HuH-7.5 (cell line): ENCODE measurements around the gene PVR.
A peak's percentile ranks its signal among the peaks of the same experiment; 100 is the strongest.
"Not testable (repeated sequence)": the region's sequence is repeated elsewhere in the genome, so short reads cannot be mapped to it uniquely, and the experiment has no call there.

Experiments
- DNase-seq: peaks from one replicate; pipeline ENCODE4 v3.0.0; 2011; ENCODE audit warnings: low spot score

PVR gene

GRCh38 chr19:44618640-44619357 lies 24.9 kb upstream of the PVR start:
- no peak for DNase-seq

DNA sequence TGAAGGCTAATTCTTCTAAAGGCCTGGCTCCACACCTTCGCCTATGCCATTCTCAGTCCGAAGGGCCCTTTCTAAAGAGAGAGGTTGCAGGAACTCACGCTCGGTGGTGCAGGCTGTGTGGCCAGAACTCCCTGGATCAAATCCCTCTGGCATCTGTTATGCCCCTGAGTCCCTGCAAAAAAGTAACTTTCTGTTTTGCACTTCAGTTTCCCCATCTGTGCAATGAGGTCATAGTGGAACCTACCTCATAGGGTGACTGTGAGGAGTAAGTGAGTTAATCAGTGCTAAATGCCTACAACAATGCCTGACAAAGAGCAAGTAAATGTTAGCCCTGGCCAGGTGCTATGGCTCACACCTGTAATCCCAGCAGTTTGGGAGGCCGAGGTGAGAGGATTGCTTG lies 23.0 kb upstream of the PVR start:
- DNase-seq, result no peak

GRCh38 chr19:44621367-44621766 lies 22.3 kb upstream of the PVR start:
- DNase-seq, result no peak

- no peak for DNase-seq
These were observed 20.6 kb upstream of the PVR start for GRCh38 chr19:44623080-44623479.

- no peak for DNase-seq
These were observed 20.1 kb upstream of the PVR start for GRCh38 chr19:44623626-44624025.

- no peak for DNase-seq
These were observed 18.8 kb upstream of the PVR start for GRCh38 chr19:44624840-44625354.

- not testable (repeated sequence) for DNase-seq
These were observed 18.1 kb upstream of the PVR start for GRCh38 chr19:44625637-44626036.

- no peak for DNase-seq
These were observed 17.6 kb upstream of the PVR start for GRCh38 chr19:44626048-44626624.

DNA sequence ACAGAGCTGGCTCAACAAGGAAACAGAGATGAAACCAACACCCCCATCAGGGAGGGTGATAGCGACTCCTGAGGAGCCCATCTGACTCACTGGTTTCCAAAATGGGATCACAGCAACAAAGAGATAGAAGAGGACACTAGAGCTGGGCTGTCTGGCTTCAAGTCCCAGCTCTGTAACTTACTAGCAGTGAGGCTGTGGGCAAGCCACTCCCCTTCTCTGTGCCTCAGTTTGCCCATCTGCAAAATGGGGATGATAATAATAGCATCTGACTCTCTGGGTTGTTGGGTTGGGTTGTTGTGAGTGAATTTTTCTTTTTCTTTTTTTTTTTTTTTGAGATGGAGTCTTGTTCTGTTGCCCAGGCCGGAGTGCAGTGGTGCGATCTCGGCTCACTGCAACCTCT lies 16.1 kb upstream of the PVR start:
- no peak for DNase-seq

DNA sequence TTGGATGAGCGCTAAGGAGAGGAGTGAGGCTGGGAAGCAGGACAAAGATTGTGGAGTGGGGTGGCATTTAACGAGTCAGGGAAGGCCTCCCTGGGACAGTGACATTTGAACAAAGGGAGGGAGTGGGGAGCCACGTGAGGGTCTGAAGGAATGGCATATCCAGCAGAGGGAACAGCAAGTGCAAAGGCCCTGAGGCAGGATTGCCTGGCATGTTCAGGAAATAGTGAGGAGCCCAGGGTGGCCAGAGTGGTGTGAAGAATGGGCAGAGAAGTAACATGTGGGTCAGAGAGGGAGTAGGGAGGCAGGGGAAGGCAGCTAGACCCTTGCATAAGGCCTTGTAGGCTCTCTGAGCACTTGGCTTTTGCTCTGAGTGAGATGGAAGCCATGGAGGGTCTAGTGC lies 14.9 kb upstream of the PVR start:
- DNase-seq, result no peak

DNA sequence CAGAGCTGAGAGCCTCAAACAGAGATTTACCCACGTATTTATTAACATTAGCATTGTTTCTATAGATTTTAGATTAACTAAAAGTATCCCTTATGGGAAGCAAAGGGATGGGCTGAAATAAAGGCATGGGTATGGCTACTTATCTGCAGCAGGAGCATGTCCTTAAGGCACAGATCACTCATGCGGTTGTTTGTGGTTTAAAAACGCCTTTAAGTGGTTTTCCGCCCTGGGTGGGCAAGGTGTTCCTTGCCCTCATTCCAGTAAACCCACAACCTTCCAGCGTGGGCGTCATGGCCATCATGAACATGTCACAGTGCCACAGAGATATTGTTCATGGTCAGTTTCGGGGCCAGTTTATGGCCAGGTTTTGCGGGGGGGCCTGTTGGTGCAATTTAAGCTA lies 12.1 kb upstream of the PVR start:
- DNase-seq, result not testable (repeated sequence)

GRCh38 chr19:44634058-44634457 lies 9.7 kb upstream of the PVR start:
- not testable (repeated sequence) for DNase-seq

GRCh38 chr19:44634785-44635184 lies 8.9 kb upstream of the PVR start:
- no peak for DNase-seq

DNA sequence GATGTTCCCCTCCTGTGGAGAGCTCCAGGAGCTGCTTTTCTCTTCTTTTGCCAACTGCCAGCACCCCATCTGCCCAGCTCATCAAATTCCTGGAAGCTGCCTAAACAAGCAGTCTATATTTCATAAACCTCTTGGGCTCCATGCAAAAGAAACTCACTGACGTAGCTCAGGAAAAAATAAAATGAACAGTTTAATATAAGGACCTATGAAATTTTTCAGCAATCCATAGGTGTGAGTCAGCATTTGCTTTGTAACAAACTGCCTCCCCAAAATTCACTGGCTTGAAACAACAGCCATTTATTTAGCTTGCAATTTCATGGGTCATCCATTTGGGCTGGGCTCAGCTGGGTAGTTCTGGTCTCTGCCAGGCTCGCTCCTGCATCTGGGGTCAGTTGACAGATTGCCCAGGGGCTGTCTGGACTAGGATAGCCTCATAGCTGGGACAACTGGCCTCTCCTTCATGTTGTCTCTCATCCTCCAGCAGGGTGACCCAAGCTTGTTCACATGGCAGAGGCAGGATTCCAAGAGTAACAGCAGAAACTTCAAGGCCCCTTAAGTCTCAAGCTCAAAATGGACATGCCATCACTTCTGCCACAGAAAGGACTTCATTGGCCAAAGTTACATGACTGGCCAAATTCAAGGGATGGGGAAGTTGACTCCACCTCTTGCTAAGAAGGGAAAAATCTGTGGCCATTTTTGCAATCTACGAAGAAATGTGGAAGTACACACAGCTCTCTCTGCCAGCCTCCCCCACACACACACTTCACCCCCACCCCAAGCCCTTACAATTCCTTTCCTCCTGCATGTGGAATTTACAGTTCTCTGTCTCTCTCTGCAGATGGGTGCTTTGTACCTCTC lies 7.9 kb upstream of the PVR start:
- no peak for DNase-seq

GRCh38 chr19:44636439-44637389 lies 7.0 kb upstream of the PVR start:
- DNase-seq, result peak; percentile 33

GRCh38 chr19:44637390-44637764 lies 6.3 kb upstream of the PVR start:
- DNase-seq, result no peak

DNA sequence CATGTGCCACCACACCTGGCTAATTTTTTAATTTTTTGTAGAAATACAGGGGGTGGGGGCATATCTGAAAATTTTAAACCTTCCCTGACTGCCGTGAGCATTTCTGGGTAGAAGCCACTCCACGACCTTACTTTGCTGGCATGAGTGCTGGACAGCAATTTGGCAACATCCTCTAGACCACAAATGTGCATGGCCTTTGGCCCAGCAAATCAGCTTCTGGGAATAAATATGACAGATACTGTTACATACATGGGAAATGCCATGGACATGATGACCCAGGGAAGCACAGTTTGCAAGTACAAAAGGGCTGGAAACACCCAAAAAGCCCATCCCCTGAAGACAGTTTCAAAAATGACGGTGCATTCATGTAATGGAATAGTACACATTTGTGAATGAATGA lies 3.2 kb upstream of the PVR start:
- no peak for DNase-seq

DNA sequence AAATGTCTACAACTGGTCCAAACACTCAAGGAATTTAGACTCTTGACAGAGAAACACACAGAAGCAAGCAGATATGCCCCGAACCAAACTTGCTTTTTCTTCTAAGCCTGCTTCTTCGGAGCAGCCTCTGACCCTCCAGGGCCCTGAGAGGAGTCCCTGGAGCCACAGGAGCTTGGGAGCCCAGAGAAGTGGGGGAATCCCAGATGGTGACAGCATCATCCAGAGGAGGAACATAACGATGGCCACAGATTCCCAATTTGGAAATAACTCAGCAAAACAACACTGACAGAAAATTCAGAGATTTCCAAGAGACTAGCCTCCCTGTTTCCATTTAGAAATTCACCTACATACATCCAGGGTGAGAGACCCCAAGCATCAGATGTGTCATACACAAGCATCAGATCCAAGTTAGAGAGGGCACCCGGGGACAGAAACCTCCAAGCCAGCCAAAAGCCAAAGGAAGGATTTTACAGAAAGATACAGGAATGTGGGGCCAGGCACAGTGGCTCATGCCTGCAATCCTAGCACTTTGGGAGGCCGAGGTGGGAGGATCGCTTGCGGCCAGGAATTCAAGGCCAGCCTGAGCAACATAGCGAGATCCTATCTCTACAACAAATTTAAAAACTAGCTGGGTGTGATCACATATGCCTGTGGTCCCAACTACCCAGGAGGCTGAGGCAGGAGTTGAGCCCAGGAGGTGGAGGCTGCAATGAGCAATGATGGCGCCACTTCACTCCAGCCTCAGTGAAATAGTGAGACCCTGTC lies 2.0 kb upstream of the PVR start:
- DNase-seq, result no peak

- DNase-seq, result no peak
These were observed 1.3 kb upstream of the PVR start for GRCh38 chr19:44642377-44642776.

- peak; percentile 67 for DNase-seq
These were observed 799 bp downstream of the PVR start for GRCh38 chr19:44644402-44645016.
